Upper lobe of left lung (tissue), 6 donors: Measurements from ENCODE around the gene OR2AK2. TPM values are rescaled to one million over a fixed set of nuclear protein-coding genes. Genes with fewer than 3 reads are reported as not detected.

Experiments
- ATAC-seq, 2 donors: fragments of 200-7000 bp; cut with Tn5 transposase; one replicate each; pipeline ENCODE4 v1.9.1; 2022; ENCODE audit warnings: mild to moderate bottlenecking in 2 of 2, moderate library complexity in 2 of 2; ENCODE audit not compliant: low FRiP score in 2 of 2
- DNase-seq, 2 donors: peaks; one replicate each; pipeline ENCODE4 v3.0.0-alpha.2; 2019 to 2020
- H3K27ac ChIP-seq, 4 donors: fragments of 200-600 bp; sonication (generic); one replicate each; pipeline ENCODE4 v1.5.1; 2016 to 2019
- H3K27me3 ChIP-seq, 4 donors: fragments of 200-600 bp; sonication (generic); one replicate each; pipeline ENCODE4 v1.5.1; 2017 to 2019
- H3K36me3 ChIP-seq, 4 donors: fragments of 200-600 bp; sonication (generic); one replicate each; pipeline ENCODE4 v1.5.1; 2016 to 2019
- H3K4me1 ChIP-seq, 4 donors: fragments of 200-600 bp; sonication (generic); one replicate each; pipeline ENCODE4 v1.5.1; 2018 to 2019
- H3K4me3 ChIP-seq, 4 donors: fragments of 200-600 bp; sonication (generic); one replicate each; pipeline ENCODE4 v1.5.1; 2017 to 2019; ENCODE audit warnings: mild to moderate bottlenecking in 2 of 4, moderate library complexity in 1 of 4
- H3K9me3 ChIP-seq, 4 donors: fragments of 200-600 bp; sonication (generic); one replicate each; pipeline ENCODE4 v1.5.1; 2018 to 2019
- EP300 ChIP-seq, 4 donors: sonication (generic); formaldehyde crosslinking; IDR thresholded peaks; one replicate each; pipeline ENCODE4 v1.5.1; 2017; ENCODE audit warnings: antibody characterized with exemption in 4 of 4, control low read depth in 2 of 4
- POLR2A ChIP-seq, 4 donors: fragments of 450-650 bp; IDR thresholded peaks; one replicate each; pipeline ENCODE4 v1.5.1; 2016 to 2017; ENCODE audit warnings: antibody characterized with exemption in 4 of 4, mild to moderate bottlenecking in 2 of 4
- POLR2AphosphoS5 ChIP-seq, 2 donors: sonication (generic); formaldehyde crosslinking; IDR thresholded peaks; one replicate each; pipeline ENCODE4 v1.5.1; 2017; ENCODE audit warnings: antibody characterized with exemption in 2 of 2
- WGBS, 2 donors: methylation state at CpG; one replicate each; pipeline ENCODE4 v1.1.5; 2017 to 2018; 5-methylcytosine and 5-hydroxymethylcytosine counted together
- total RNA-seq, 6 donors: library from RNA; depleted of rRNA in 4 of 6; stranded (reverse); fragments of >200 nt in 4 of 6; gene quantifications; one replicate each; pipeline versions ENCODE4 v1.1.0 to v1.2.1, GENCODE V29; 2016 to 2021
- TF ChIP-seq, protein P1 (sequence below), 6 experiments: fragments of 450-650 bp in 4 of 6; fragments of 200-600 bp in 2 of 6; sonication (generic) in 2 of 6; IDR thresholded peaks; one replicate each; pipeline ENCODE4 v1.5.1; 2016 to 2019; ENCODE audit warnings: antibody characterized with exemption in 6 of 6
- donor health status: DM: no; HTN: no; CAD: no; lungs with moderate emphysema.
- donor health status: DM: no; HTN: yes; CAD: no; lungs with severe emphysema.

OR2AK2 gene
- total RNA-seq, 6 donors from 2014 or later, result not detected

- 95 to 97% methylated on average over 1 of the region's 1 CpG for WGBS, 2 donors
- TF ChIP-seq POLR2A (IDR thresholded peaks at IDR 0.05) (no peak), POLR2AphosphoS5 (IDR thresholded peaks at IDR 0.05) (no peak), EP300 (IDR thresholded peaks at IDR 0.05) (no peak)
- TF ChIP-seq, protein P1, sequence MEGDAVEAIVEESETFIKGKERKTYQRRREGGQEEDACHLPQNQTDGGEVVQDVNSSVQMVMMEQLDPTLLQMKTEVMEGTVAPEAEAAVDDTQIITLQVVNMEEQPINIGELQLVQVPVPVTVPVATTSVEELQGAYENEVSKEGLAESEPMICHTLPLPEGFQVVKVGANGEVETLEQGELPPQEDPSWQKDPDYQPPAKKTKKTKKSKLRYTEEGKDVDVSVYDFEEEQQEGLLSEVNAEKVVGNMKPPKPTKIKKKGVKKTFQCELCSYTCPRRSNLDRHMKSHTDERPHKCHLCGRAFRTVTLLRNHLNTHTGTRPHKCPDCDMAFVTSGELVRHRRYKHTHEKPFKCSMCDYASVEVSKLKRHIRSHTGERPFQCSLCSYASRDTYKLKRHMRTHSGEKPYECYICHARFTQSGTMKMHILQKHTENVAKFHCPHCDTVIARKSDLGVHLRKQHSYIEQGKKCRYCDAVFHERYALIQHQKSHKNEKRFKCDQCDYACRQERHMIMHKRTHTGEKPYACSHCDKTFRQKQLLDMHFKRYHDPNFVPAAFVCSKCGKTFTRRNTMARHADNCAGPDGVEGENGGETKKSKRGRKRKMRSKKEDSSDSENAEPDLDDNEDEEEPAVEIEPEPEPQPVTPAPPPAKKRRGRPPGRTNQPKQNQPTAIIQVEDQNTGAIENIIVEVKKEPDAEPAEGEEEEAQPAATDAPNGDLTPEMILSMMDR (IDR thresholded peaks at IDR 0.05), result no peak
- Histone ChIP-seq H3K4me1 (no peaks in the 10 kb centered on the region), H3K36me3 (no peaks in the 10 kb centered on the region), H3K9me3 (no peaks in the 10 kb centered on the region), H3K27me3 (no peaks in the 10 kb centered on the region), H3K4me3 (no peak overlapping the region), H3K27ac (no peak overlapping the region)
- DNase-seq (no peak), ATAC-seq (no peak)
Observed at GRCh38 chr1:247953408-247953807, 11.6 kb upstream of the OR2AK2 start.

GRCh38 chr1:247961791-247962190, 3.2 kb upstream of the OR2AK2 start:
- Histone ChIP-seq H3K27me3 (no peaks in the 10 kb centered on the region), H3K4me1 (no peaks in the 10 kb centered on the region), H3K4me3 (no peak overlapping the region), H3K36me3 (no peaks in the 10 kb centered on the region), H3K9me3 (no peaks in the 10 kb centered on the region), H3K27ac (no peak overlapping the region)
- no peak for DNase-seq
- TF ChIP-seq, protein P1 (IDR thresholded peaks at IDR 0.05), result no peak
- TF ChIP-seq POLR2AphosphoS5 (IDR thresholded peaks at IDR 0.05), result no peak
- no peak for TF ChIP-seq POLR2A (IDR thresholded peaks at IDR 0.05)
- TF ChIP-seq EP300 (IDR thresholded peaks at IDR 0.05), result no peak
- 21 to 32% methylated on average over 3 of the region's 3 CpGs for WGBS, 2 donors
- ATAC-seq, result no peak

- DNase-seq, result no peak
- Histone ChIP-seq H3K9me3 (no peaks in the 10 kb centered on the region), H3K27ac (no peak overlapping the region), H3K4me1 (no peaks in the 10 kb centered on the region), H3K27me3 (no peaks in the 10 kb centered on the region), H3K36me3 (no peaks in the 10 kb centered on the region), H3K4me3 (no peak overlapping the region)
- TF ChIP-seq EP300 (IDR thresholded peaks at IDR 0.05), result no peak
- TF ChIP-seq, protein P1 (IDR thresholded peaks at IDR 0.05), result no peak
- TF ChIP-seq POLR2AphosphoS5 (IDR thresholded peaks at IDR 0.05), result no peak
- TF ChIP-seq POLR2A (IDR thresholded peaks at IDR 0.05), result no peak
- whole genome bisulfite sequencing, 2 donors, result 56 to 67% methylated on average over 4 of the region's 4 CpGs
- no peak for ATAC-seq
Observed at GRCh38 chr1:247962911-247963588, 2.0 kb upstream of the OR2AK2 start.

DNA sequence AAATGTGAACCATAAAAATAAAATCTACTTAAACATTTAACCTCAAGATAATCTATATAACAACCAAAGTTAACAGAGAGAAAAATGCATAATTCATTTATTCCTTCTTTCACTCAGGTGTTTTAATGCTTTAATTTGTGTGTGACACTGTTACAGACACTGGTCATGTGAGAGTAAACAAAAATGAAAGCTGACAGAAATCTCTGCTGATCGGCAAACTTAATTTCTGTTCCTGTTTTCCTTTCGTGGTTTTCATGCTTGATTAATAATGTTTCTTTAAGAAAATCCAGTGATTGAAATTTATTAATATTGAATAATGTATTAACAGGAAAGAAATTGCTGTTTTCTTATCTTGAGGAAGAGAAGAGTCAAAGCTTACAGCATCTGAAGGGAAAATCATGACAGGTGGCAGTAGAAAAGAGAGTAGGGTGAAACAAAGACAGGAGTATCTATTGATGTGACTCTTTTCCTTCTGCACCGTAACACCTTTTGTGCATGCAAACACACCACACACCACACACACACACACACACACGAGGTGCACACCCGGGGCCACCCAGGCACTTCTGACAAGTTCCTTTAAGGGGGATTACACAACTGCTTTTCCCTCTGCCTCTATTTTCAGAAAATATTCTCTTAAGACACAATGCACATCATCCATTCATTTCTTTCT, 1.6 kb downstream of the OR2AK2 start:
- 63 to 64% methylated on average over 5 of the region's 5 CpGs for WGBS, 2 donors
- no peak overlapping the region for H3K4me3 ChIP-seq

More for the DNA sequence above, 1.6 kb downstream of the OR2AK2 start:
- H3K4me1 ChIP-seq, result no peaks in the 10 kb centered on the region
- no peak overlapping the region for H3K27ac ChIP-seq
- H3K27me3 ChIP-seq, result no peaks in the 10 kb centered on the region
- DNase-seq (no peak), ATAC-seq (no peak)
- no peak for TF ChIP-seq POLR2A (IDR thresholded peaks at IDR 0.05)
- no peak for TF ChIP-seq POLR2AphosphoS5 (IDR thresholded peaks at IDR 0.05)
- TF ChIP-seq, protein P1 (IDR thresholded peaks at IDR 0.05), result no peak
- no peak for TF ChIP-seq EP300 (IDR thresholded peaks at IDR 0.05)
- no peaks in the 10 kb centered on the region for H3K36me3 ChIP-seq
- no peaks in the 10 kb centered on the region for H3K9me3 ChIP-seq
